ENCODE data around the gene SGF29.
"Not testable (repeated sequence)": the region's sequence is repeated elsewhere in the genome, so short reads cannot be mapped to it uniquely, and the experiment has no call there.

GRCh38 chr16:28545964-28546363 lies 7.8 kb upstream of the SGF29 start:
- not testable (repeated sequence) for TF ChIP-seq CTCF (conservative IDR thresholded peaks at IDR 0.05); EZH2 (IDR thresholded peaks at IDR 0.05; ENCODE audit: low read depth)

Data from PC-9 (cell line).